ENCODE measurements around the gene E2F1.

- no peak for TF ChIP-seq POLR2A (IDR thresholded peaks at IDR 0.05; ENCODE audit: low read depth, low read length)
- TF ChIP-seq, protein P1, sequence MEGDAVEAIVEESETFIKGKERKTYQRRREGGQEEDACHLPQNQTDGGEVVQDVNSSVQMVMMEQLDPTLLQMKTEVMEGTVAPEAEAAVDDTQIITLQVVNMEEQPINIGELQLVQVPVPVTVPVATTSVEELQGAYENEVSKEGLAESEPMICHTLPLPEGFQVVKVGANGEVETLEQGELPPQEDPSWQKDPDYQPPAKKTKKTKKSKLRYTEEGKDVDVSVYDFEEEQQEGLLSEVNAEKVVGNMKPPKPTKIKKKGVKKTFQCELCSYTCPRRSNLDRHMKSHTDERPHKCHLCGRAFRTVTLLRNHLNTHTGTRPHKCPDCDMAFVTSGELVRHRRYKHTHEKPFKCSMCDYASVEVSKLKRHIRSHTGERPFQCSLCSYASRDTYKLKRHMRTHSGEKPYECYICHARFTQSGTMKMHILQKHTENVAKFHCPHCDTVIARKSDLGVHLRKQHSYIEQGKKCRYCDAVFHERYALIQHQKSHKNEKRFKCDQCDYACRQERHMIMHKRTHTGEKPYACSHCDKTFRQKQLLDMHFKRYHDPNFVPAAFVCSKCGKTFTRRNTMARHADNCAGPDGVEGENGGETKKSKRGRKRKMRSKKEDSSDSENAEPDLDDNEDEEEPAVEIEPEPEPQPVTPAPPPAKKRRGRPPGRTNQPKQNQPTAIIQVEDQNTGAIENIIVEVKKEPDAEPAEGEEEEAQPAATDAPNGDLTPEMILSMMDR (IDR thresholded peaks at IDR 0.05; ENCODE audit: extremely low read depth in 1 of 2, insufficient read depth in 1 of 2, low read depth in 1 of 2, low read length in 2 of 2) = no peak
- no peak for TF ChIP-seq EZH2 (IDR thresholded peaks at IDR 0.05; ENCODE audit: borderline replicate concordance, low read depth, low read length, severe bottlenecking)
- no peak for TF ChIP-seq FOS (IDR thresholded peaks at IDR 0.05; ENCODE audit: borderline replicate concordance, insufficient read depth, low read length)
- no peak for TF ChIP-seq POLR2AphosphoS5 (IDR thresholded peaks at IDR 0.05; ENCODE audit: insufficient read depth, low read depth, low read length)
Measured at GRCh38 chr20:33694639-33695012, 8.4 kb upstream of the E2F1 start.
